Tibial nerve (tissue), 3 donors: ENCODE data around the gene INO80E.

Source experiments
- POLR2A ChIP-seq, 2 donors: fragments of 450-650 bp; IDR thresholded peaks; one replicate each; pipeline ENCODE4 v1.6.1; 2017; ENCODE audit warnings: antibody characterized with exemption in 2 of 2, mild to moderate bottlenecking in 2 of 2, moderate library complexity in 2 of 2
- TF ChIP-seq, protein P1 (sequence below), 5 experiments: fragments of 200-600 bp in 3 of 5; fragments of 450-650 bp in 2 of 5; sonication (generic) in 3 of 5; IDR thresholded peaks; one replicate each; pipeline ENCODE4 v1.5.1; 2016 to 2019; ENCODE audit warnings: antibody characterized with exemption in 5 of 5, mild to moderate bottlenecking in 3 of 5, moderate library complexity in 2 of 5

DNA sequence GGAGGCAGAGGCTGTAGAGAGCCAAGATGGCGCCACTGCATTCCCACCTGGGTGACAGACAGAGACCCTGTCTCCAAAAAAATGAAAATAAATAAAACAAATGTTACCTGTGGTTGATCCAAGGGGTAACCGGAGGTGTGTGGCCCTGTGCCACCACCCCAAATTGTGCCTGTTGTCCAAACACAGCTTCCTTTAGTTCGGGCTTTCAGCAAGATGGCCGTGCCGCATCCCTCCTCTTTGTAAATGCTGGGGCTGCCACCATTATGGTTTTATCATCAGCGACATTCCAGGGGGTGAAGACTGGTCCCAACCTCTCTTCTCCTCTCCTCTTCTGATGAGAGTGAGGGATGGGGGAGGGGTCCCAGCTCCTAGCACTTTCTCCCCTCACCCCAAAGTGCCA is 26.8 kb downstream of the INO80E start, which contains the start of gene C16orf92:
- TF ChIP-seq, protein P1, sequence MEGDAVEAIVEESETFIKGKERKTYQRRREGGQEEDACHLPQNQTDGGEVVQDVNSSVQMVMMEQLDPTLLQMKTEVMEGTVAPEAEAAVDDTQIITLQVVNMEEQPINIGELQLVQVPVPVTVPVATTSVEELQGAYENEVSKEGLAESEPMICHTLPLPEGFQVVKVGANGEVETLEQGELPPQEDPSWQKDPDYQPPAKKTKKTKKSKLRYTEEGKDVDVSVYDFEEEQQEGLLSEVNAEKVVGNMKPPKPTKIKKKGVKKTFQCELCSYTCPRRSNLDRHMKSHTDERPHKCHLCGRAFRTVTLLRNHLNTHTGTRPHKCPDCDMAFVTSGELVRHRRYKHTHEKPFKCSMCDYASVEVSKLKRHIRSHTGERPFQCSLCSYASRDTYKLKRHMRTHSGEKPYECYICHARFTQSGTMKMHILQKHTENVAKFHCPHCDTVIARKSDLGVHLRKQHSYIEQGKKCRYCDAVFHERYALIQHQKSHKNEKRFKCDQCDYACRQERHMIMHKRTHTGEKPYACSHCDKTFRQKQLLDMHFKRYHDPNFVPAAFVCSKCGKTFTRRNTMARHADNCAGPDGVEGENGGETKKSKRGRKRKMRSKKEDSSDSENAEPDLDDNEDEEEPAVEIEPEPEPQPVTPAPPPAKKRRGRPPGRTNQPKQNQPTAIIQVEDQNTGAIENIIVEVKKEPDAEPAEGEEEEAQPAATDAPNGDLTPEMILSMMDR (IDR thresholded peaks at IDR 0.05) = no peak
- no peak for TF ChIP-seq POLR2A (IDR thresholded peaks at IDR 0.05)
